Testis (tissue), 3 donors: ENCODE measurements around the gene EPB41. TPM values are rescaled to one million over a fixed set of nuclear protein-coding genes. Genes with fewer than 3 reads are reported as not detected.

Experiments
- DNase-seq: peaks from one replicate; pipeline ENCODE4 v3.0.0-alpha.2; 2019
- H3K27ac ChIP-seq, 2 donors: fragments of 200-600 bp; sonication (generic); one replicate each; pipeline ENCODE4 v1.5.1; 2019
- H3K27me3 ChIP-seq: fragments of 200-600 bp; sonication (generic); one replicate; pipeline ENCODE4 v1.5.1; 2019
- H3K36me3 ChIP-seq: fragments of 200-600 bp; sonication (generic); one replicate; pipeline ENCODE4 v1.5.1; 2017; ENCODE audit warnings: low read depth; ENCODE audit errors: missing control alignments
- H3K4me1 ChIP-seq: fragments of 200-600 bp; sonication (generic); one replicate; pipeline ENCODE4 v1.5.1; 2019
- H3K4me3 ChIP-seq, 2 donors: fragments of 200-600 bp; sonication (generic); one replicate each; pipeline ENCODE4 v1.5.1; 2017 to 2019
- H3K9me3 ChIP-seq: fragments of 200-600 bp; sonication (generic); one replicate; pipeline ENCODE4 v1.5.1; 2017
- POLR2A ChIP-seq: fragments of 450-650 bp; IDR thresholded peaks from one replicate; pipeline ENCODE4 v1.6.1; 2017; ENCODE audit warnings: antibody characterized with exemption, mild to moderate bottlenecking, moderate library complexity
- WGBS, 2 donors: methylation state at CpG; one replicate each; pipeline ENCODE4 v1.1.5; 2018; 5-methylcytosine and 5-hydroxymethylcytosine counted together
- intact Hi-C: fragments of 100-400 bp; cut with DNase I; formaldehyde crosslinking; loops from one replicate; pipeline ENCODE4 v1.15.1; 2023; ENCODE audit warnings: low total_unique reads
- polyA plus RNA-seq: library from polyadenylated mRNA; stranded (reverse); fragments of 350-450 nt; fragmentation: Illumina TruSeq; extraction: RNeasy Lipid Tissue Mini Kit (QIAGEN cat#74804); gene quantifications from one replicate; pipeline ENCODE4 v1.2.3, GENCODE V29; 2014; ENCODE audit warnings: low read depth, low replicate concordance; ENCODE audit not compliant: insufficient read depth
- total RNA-seq, 2 donors: library from RNA; depleted of rRNA; stranded (reverse); fragments of >200 nt; gene quantifications; one replicate each; pipeline ENCODE4 v1.2.3, GENCODE V29; 2016
- TF ChIP-seq, protein P1 (sequence below), 3 experiments: fragments of 450-650 bp in 2 of 3; fragments of 200-600 bp in 1 of 3; sonication (generic) in 1 of 3; IDR thresholded peaks; one replicate each; pipeline ENCODE4 v1.5.1; 2016 to 2019; ENCODE audit warnings: antibody characterized with exemption in 3 of 3, mild to moderate bottlenecking in 2 of 3, moderate library complexity in 1 of 3

EPB41 gene
- total and polyA plus RNA-seq, 3 donors from 2014 or later: 23.5 to 66.5 (median 46.6) TPM

DNA sequence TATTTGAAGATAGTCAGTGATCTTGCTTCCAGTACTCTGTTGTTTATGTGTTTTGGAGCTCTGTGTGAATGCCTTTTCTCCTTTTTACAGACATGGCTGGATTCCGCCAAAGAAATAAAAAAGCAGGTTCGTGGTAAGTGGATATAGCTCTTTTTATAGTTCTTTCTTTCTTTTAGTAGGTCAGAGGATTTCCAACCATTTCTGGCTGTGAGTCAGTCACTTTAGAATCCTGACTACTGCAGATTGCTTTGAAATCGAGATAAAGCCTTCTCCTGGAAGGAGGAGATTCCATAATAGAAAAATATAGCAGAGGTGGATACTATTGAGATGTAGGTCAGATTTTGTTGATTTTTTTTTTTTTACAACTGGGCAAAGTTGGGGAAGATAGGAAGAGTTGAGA is 97.4 kb downstream of the EPB41 start:
- H3K27ac ChIP-seq: no peak overlapping the region
- 80 to 82% methylated on average over 3 of the region's 3 CpGs for WGBS, 2 donors

DNA sequence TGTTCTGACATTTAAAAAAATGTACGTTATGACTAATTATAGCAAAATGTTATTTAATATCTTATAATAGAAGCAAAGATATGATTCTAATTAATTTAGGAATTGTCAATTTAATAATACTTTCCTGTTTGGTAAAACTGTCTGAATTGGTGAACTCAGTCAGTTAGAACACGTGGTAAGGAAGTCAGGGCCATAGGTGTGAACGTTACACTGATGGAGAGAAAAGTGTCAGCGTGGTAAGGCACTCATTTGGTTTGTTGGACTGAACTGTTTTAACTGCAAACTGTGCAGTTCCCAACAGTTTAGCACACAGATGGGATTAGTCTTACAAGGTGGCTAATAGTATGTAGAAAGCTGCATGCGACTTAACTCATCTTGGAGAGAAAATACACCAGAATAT is 102.9 kb downstream of the EPB41 start:
- no peaks in the 10 kb centered on the region for H3K36me3 ChIP-seq
- H3K27me3 ChIP-seq: no peaks in the 10 kb centered on the region
- H3K4me3 ChIP-seq: no peak overlapping the region
- H3K4me1 ChIP-seq: no peaks in the 10 kb centered on the region
- 90 to 91% methylated on average over 5 of the region's 5 CpGs for WGBS, 2 donors
- no peak overlapping the region for H3K27ac ChIP-seq
- DNase-seq: no peak
- TF ChIP-seq POLR2A: no peak
- TF ChIP-seq, protein P1, sequence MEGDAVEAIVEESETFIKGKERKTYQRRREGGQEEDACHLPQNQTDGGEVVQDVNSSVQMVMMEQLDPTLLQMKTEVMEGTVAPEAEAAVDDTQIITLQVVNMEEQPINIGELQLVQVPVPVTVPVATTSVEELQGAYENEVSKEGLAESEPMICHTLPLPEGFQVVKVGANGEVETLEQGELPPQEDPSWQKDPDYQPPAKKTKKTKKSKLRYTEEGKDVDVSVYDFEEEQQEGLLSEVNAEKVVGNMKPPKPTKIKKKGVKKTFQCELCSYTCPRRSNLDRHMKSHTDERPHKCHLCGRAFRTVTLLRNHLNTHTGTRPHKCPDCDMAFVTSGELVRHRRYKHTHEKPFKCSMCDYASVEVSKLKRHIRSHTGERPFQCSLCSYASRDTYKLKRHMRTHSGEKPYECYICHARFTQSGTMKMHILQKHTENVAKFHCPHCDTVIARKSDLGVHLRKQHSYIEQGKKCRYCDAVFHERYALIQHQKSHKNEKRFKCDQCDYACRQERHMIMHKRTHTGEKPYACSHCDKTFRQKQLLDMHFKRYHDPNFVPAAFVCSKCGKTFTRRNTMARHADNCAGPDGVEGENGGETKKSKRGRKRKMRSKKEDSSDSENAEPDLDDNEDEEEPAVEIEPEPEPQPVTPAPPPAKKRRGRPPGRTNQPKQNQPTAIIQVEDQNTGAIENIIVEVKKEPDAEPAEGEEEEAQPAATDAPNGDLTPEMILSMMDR (IDR thresholded peaks at IDR 0.05): no peak
- intact Hi-C loops: no loop called here
- H3K9me3 ChIP-seq: no peaks in the 10 kb centered on the region

More for the DNA sequence above, 97.4 kb downstream of the EPB41 start:
- intact Hi-C loops: no loop called here
- H3K27me3 ChIP-seq: no peaks in the 10 kb centered on the region
- no peaks in the 10 kb centered on the region for H3K4me1 ChIP-seq
- TF ChIP-seq POLR2A: no peak
- TF ChIP-seq, protein P1 (IDR thresholded peaks at IDR 0.05): no peak
- no peak overlapping the region for H3K4me3 ChIP-seq
- DNase-seq: no peak
- no peaks in the 10 kb centered on the region for H3K36me3 ChIP-seq
- no peaks in the 10 kb centered on the region for H3K9me3 ChIP-seq

DNA sequence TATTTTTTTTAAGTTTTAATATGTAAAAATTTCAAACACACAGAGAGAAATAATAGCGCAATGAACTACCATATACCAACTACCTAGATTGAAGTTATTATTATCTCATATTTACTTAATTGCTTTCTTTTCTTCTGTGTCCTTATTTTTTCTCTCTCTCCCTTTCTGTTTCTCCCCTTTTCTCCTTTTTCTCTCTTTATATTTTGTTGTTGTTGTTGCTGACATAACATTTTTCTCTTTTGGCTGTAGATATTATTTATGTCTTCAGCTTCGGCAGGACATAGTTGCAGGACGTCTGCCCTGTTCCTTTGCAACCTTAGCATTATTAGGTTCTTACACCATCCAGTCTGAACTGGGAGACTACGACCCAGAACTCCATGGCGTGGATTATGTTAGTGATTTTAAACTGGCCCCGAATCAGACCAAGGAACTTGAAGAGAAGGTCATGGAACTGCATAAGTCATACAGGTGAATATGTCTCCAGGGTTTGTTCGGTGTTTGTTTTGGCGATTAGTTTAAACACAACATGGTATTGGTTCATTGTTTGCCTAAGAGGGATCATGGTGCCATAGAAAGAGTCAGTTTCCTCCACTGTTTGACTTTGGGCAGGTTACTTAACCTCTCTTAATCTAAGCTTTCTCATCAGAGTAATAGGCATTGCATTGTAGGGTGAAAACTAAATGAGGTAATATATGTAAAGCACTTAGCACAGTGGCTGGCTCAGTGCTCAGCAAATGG is 103.8 kb downstream of the EPB41 start:
- intact Hi-C loops: no loop called here
- Histone ChIP-seq H3K4me1 (no peaks in the 10 kb centered on the region), H3K4me3 (no peak overlapping the region), H3K27ac (no peak overlapping the region), H3K36me3 (no peaks in the 10 kb centered on the region), H3K9me3 (no peaks in the 10 kb centered on the region), H3K27me3 (no peaks in the 10 kb centered on the region)
- WGBS, 2 donors: 90 to 93% methylated on average over 8 of the region's 8 CpGs
- no peak for TF ChIP-seq POLR2A
- TF ChIP-seq, protein P1 (IDR thresholded peaks at IDR 0.05): no peak
- no peak for DNase-seq

DNA sequence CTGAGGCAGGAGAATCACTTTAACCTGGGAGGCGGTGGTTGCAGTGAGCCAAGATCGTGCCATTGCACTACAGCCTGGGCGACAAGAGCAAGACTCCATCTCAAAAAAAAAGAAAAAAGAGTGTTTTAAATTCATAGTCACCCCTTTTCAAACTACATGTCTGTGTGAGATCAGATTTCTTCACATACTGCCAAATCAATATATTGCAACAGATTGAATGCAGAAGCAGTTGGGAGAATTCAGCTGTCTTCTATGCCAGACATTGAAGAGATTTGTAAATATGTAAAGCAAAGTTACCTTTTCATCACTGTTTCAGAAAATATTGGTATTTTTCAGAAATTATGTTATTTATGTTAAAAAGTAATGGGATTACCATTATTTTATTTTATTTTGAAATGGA is 108.3 kb downstream of the EPB41 start:
- no peak for TF ChIP-seq POLR2A
- TF ChIP-seq, protein P1 (IDR thresholded peaks at IDR 0.05): no peak
- 92 to 98% methylated on average over 3 of the region's 3 CpGs for WGBS, 2 donors

DNA sequence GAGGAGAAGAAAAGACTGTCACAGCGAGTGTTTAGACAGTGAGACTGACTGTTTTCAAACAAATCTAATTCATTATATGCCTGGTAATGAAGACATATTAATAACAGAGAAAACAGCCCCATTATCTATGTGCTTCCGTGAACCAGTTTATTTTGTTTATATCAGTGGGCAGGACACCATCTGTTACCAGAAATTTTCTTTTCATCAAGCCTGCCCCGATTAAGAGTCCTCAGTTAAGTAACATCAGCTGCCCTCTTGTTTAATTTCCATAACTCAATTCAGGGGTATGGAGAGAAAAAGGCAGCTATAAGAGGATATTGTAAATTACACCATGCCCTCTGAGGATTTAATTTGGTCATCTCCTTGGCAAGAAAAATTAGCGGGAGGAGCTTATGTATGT is 115.3 kb downstream of the EPB41 start:
- 82 to 89% methylated on average over 4 of the region's 4 CpGs for WGBS, 2 donors
- H3K4me1 ChIP-seq: no peaks in the 10 kb centered on the region
- H3K9me3 ChIP-seq: no peaks in the 10 kb centered on the region
- H3K36me3 ChIP-seq: no peaks in the 10 kb centered on the region
- intact Hi-C loops: no loop called here
- no peak overlapping the region for H3K4me3 ChIP-seq
- no peak for TF ChIP-seq POLR2A
- TF ChIP-seq, protein P1 (IDR thresholded peaks at IDR 0.05): no peak
- DNase-seq: no peak
- H3K27me3 ChIP-seq: no peaks in the 10 kb centered on the region
- H3K27ac ChIP-seq: no peak overlapping the region

More for the DNA sequence above, 108.3 kb downstream of the EPB41 start:
- Histone ChIP-seq H3K27me3 (no peaks in the 10 kb centered on the region), H3K4me1 (no peaks in the 10 kb centered on the region), H3K27ac (no peak overlapping the region), H3K9me3 (no peaks in the 10 kb centered on the region), H3K4me3 (no peak overlapping the region), H3K36me3 (no peaks in the 10 kb centered on the region)
- DNase-seq: no peak
- intact Hi-C loops: no loop called here
